GM12873 (cell line): ENCODE data around the gene MCIDAS.

Experiments used
- TF ChIP-seq, protein P1 (sequence below): IDR thresholded peaks from 2 replicates; pipeline ENCODE4 v1.5.1; 2012; ENCODE audit warnings: low read depth, mild to moderate bottlenecking, moderate library complexity, low read length, control low read depth; ENCODE audit not compliant: insufficient read depth; ENCODE audit errors: missing control alignments

The MCIDAS gene

DNA sequence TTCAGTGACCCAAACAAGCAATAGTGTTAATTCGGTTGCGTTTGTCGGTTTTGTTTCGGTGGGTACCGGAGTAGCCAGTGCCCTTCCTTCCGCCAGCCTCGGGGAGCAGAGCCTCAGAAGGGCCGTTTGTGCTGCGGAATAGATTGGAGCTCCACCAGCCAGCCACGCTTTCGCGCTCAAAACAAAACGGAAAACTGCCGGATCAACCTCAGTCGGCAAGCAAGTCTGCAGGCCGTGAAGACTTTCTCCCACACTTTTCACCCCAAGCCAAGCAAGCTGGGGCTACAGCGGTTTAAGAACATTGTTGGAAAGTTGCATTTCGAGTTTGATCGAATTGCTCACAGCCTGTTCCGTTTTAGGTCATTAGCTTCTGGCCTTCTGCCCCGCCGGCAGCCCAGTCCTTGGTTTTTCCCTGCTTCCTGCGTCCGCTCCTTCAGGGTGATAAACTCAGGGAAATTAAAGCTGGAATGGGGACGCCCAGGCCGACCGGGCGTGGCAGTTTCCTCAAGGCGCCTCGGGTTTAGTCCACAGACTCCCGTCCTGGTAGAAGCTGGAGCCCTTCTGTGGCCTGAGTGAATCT is 7.1 kb upstream of the MCIDAS start:
- TF ChIP-seq, protein P1, sequence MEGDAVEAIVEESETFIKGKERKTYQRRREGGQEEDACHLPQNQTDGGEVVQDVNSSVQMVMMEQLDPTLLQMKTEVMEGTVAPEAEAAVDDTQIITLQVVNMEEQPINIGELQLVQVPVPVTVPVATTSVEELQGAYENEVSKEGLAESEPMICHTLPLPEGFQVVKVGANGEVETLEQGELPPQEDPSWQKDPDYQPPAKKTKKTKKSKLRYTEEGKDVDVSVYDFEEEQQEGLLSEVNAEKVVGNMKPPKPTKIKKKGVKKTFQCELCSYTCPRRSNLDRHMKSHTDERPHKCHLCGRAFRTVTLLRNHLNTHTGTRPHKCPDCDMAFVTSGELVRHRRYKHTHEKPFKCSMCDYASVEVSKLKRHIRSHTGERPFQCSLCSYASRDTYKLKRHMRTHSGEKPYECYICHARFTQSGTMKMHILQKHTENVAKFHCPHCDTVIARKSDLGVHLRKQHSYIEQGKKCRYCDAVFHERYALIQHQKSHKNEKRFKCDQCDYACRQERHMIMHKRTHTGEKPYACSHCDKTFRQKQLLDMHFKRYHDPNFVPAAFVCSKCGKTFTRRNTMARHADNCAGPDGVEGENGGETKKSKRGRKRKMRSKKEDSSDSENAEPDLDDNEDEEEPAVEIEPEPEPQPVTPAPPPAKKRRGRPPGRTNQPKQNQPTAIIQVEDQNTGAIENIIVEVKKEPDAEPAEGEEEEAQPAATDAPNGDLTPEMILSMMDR = no peak

DNA sequence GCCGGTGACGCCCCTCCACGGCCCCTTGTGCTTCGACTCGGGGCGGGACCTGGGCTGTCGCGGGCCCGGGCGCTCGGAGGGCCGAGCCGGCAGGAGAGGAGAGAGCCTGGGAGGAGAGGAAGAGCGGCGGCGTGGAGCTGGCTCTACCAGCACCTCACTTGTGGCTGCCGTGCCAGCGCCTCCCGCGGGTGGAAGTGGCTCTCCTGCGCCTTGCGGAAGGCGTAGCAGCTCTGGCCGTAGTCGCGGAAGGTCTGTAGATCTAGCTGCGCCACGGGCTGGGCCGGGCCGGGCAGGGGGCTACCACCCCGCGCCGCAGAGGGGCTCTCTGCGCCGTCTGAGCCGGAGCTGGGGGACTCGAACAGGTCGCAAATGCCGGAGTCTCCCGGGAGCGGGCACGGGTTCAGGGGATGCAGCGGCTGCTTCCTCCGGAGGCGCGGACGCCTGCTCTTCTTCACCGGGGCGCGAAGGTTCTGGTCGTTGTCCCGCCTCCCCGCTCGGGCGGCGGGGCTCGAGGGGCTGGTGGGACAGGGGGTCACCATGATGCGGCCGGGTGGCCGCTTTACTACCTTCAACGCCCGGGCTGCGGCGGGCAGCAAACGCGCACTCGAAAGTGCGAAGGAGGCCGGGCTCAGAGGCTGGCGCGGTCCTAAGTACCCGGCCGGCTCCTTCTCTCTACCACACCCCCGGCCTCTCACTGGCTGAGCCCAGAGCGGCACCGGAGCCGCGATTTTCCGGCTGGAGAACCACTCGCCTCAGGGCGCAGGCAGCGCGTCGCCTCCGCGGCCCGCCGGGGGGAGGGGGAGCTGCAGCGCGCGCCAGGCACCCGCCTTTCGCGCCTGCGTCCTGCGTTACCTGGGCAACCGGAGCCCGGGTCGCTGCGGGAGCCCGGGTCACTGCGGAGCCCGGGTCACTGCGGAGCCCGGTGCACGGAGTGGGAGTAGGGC is 6.1 kb upstream of the MCIDAS start, which contains the start of gene CCNO:
Gene CCNO (minus strand): TSS at position 624 of the 944 bp plus-strand sequence. CDS start 85 bp downstream, at position 539.
- TF ChIP-seq, protein P1 = peak; percentile 12

DNA sequence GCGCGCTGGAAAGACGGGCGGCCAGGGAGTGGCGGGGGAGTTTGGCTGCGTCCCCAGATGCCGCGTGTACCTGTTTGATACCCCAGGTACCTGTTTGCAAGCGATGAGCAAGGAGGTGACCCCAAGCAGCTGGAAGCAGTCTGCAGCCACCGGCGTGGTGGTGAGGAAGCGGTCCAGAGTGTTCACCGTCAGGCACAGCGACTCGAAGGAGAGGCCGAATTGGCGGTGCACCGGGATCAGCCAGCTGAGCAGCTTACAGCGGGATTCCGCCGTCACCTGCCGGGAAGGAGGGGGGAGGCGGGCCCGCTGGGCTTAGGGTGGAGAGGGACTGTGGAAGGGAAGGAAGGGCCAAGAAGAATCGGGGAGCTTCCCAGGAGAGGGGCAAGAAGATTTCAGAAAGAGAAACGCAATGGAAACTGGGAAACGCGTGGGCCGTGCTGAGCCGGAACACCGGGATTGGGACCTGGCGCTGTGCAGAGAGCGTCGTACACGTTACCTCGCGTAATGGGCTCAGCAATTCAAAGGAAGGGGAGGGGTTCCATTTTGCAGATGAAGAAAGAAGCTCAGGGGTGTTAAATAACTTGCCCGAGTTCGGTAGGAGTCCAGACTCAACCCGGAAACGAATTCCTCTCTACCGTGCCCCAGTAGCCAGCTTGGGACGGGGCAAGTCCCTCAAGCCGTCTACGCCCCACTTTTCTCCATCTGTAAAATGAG is 5.3 kb upstream of the MCIDAS start:
- TF ChIP-seq, protein P1 = no peak

DNA sequence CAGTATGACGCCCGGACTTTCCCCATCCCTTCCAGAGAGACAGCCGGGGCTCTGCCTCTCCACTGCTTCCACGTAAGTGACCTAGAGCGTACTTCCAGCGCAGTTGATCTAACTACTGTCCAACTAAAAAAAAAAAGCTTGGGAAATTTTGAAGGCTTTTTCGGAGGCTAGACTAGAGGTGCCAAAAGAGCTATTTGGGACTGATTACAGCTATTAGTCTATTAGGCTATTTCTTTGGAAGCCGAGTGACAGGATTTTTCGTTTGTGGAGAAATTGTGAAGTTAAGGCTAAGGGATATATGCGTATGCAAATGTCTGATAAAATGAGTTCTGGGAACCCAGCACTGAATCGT is 4.8 kb upstream of the MCIDAS start:
- TF ChIP-seq, protein P1 = no peak

DNA sequence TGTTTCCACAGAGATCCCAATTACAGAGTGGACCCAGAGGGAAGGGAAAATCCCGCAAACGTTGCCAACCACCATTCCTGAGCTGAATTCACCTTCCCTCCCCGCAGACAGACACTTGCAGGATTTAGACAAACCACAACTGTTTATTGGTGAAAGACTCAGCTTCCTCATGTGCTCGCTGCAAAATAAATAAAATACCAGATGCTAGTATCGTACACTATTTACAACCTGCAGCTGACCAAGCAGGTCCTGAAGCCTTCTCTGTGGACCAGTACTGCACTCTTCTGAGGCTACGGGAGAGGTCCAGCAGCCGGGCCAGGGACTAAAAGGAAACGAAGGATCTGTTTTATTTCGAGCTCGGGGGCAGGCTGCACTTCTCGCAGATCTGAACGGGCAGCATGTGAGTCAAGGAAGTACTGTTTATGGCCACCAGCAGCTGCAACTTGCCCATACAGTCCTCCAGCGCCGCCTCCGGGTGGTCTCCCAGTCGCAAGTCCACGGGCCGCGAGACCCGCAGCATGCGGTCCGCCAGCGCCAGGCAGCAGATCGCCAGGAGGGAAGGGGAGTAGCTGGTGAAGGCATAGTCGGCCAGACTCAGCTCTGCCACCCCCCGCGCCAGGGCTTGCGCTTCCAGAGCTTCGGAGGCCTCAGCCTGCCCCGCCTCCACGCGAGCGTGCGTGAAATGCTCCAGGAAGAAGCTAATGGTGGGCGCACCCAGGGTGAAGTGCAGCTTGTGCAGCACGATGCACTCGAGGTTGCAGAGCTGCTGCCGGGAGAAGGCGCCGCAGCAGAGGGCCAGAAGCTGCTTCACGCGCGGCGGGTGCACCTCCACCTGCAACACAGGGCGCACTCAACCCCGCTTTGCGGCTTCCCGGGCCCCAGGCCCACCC is 4.2 kb upstream of the MCIDAS start:
- TF ChIP-seq, protein P1 = no peak

DNA sequence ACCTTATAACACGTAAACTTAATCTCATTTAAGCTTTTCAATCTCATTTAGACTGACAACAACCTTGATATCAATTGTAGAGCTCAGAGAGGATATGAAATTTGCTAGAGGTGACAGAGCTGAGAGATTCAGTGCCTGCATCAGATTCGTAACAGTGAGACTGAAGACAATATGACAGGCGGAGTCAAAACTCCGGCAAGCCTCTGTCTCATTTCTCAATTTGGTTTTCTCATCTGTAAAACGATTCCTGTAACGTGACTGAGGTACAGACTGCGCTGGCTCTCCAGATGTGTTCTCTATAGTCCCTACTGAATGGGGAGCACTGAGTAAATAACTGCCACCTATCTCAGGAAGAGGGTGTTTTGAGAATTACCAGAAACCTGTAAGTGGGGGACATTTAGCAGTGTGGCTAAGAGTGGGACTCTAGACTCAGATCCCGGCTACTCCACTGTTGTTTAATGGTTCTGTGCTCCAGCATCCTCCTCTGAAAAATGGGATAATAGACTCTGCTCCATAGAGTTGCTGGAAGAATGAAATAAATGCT is 3.0 kb upstream of the MCIDAS start:
- TF ChIP-seq, protein P1 = no peak
